Spleen (tissue), 7 donors: ENCODE measurements around the gene DDO.

Experiments used
- POLR2A ChIP-seq, 3 donors: fragments of 450-650 bp; IDR thresholded peaks; one replicate each; pipeline ENCODE4 v1.5.1; 2017; ENCODE audit warnings: antibody characterized with exemption in 3 of 3, mild to moderate bottlenecking in 1 of 3
- TF ChIP-seq, protein P1 (sequence below), 11 experiments: fragments of 200-600 bp in 7 of 11; fragments of 450-650 bp in 4 of 11; sonication (generic) in 4 of 11; IDR thresholded peaks in 8 of 11; conservative IDR thresholded peaks in 3 of 11; 1 replicate in 7 of 11; 2 replicates in 4 of 11; pipeline versions ENCODE4 v1.4.0 to v1.8.0; 2016 to 2021; ENCODE audit warnings: antibody characterized with exemption in 11 of 11, inconsistent platforms in 4 of 11, mild to moderate bottlenecking in 1 of 11
- donor health status: DM: no; HTN: no; CAD: no; lungs with moderate emphysema.
- donor health status: DM: no; HTN: no; CAD: no.
- donor health status: DM: no; HTN: no; CAD: no.

DNA sequence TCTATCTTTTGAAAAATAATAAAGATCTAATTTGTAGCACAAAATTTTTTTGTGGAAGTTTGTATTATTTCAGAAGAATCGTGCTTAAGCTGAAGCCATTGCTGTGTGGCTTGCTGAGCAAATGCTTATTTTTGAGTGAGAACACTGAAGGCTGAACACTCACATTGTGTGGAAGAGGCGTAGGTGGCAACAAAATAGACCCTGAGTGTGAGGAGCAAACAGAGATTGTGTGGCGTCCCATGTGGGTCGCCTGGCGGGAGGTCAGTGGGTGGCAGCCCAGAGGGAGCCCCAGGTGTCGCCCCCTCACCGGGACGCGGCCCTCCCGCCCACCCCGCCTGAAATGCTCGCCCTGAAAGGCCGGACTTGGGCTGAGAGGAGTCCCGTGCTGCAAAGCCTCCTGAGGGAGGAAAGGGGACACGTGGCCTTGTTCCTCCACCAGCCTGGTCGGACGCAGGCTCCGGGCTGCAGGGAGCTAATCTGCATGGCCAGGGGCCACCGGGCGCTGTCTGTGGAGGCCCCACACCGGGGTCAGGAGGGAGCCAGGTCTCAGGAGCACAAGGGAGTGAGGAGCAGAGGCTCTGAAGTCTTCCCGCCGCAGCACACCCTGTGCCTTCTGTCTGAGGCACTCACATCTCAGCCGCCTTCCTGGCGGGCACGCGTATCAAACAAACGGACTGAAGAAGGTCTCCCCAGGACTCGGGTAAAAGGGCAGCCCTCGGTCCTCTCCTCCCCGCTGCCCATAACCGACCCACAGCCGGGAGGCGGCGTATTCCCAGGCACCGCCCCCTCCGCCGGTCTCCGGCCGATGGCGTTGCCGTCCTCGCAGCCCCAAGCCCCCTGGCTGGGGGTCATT is 15.9 kb downstream of the DDO start:
- TF ChIP-seq, protein P1, sequence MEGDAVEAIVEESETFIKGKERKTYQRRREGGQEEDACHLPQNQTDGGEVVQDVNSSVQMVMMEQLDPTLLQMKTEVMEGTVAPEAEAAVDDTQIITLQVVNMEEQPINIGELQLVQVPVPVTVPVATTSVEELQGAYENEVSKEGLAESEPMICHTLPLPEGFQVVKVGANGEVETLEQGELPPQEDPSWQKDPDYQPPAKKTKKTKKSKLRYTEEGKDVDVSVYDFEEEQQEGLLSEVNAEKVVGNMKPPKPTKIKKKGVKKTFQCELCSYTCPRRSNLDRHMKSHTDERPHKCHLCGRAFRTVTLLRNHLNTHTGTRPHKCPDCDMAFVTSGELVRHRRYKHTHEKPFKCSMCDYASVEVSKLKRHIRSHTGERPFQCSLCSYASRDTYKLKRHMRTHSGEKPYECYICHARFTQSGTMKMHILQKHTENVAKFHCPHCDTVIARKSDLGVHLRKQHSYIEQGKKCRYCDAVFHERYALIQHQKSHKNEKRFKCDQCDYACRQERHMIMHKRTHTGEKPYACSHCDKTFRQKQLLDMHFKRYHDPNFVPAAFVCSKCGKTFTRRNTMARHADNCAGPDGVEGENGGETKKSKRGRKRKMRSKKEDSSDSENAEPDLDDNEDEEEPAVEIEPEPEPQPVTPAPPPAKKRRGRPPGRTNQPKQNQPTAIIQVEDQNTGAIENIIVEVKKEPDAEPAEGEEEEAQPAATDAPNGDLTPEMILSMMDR (IDR thresholded peaks at IDR 0.05 in 8 of 11, conservative IDR thresholded peaks at IDR 0.05 in 3 of 11): no peak
- TF ChIP-seq POLR2A (IDR thresholded peaks at IDR 0.05): no peak
